NB4 (cell line): ENCODE results near the gene HDAC4.

Experiments
- CTCF ChIP-seq: IDR thresholded peaks from one replicate; pipeline ENCODE4 v1.5.1; 2012; ENCODE audit warnings: low read depth, low read length
- MAX ChIP-seq: IDR thresholded peaks from 2 replicates; pipeline ENCODE4 v1.6.1; 2011; ENCODE audit warnings: low read depth, low read length
- MYC ChIP-seq: IDR thresholded peaks from 2 replicates; pipeline ENCODE4 v1.6.1; 2011; ENCODE audit warnings: low read depth, low read length
- POLR2A ChIP-seq: IDR thresholded peaks from 2 replicates; pipeline ENCODE4 v1.6.1; 2011; ENCODE audit warnings: mild to moderate bottlenecking; ENCODE audit not compliant: insufficient read length; ENCODE audit errors: extremely low read depth

- no peak for TF ChIP-seq MYC
- TF ChIP-seq CTCF: no peak
- no peak for TF ChIP-seq MAX
- no peak for TF ChIP-seq POLR2A
These were observed 187.1 kb downstream of the HDAC4 start for GRCh38 chr2:239213643-239214101.
